ENCODE data around the gene CEBPE. TPM values are rescaled to one million over a fixed set of nuclear protein-coding genes. Genes with fewer than 3 reads are reported as not detected.

CEBPE gene
- total RNA-seq, 2 experiments from 2014 or later, result 1.1 to 2.3 TPM

- Histone ChIP-seq H3K4me1 (ENCODE audit: insufficient read depth, low read length, poor library complexity, severe bottlenecking) (no peaks in the 10 kb centered on the region), H4K20me1 (ENCODE audit: insufficient read depth, low read length) (no peaks in the 10 kb centered on the region), H3K79me2 (ENCODE audit: insufficient read depth, low read depth, low read length) (no peaks in the 10 kb centered on the region), H3K27ac (ENCODE audit: low read depth, low read length, poor library complexity, severe bottlenecking) (no peak overlapping the region), H3K9me3 (ENCODE audit: low read length) (no peaks in the 10 kb centered on the region), H3K4me2 (ENCODE audit: low read length) (no peak overlapping the region), H3K9me2 (ENCODE audit: insufficient read depth, low read length) (no peaks in the 10 kb centered on the region), H3K36me3 (ENCODE audit: insufficient read depth, low read length) (no peaks in the 10 kb centered on the region), H3K4me3 (ENCODE audit: low read depth, low read length, poor library complexity, severe bottlenecking) (no peak overlapping the region), H2AFZ (ENCODE audit: low read length) (no peak overlapping the region)
- POLR2A ChIA-PET, result no interaction called here
- no TSS peak for BruUV-seq (replicated peaks)
- TF ChIP-seq CTCF (conservative IDR thresholded peaks at IDR 0.05; ENCODE audit: low read length), result no peak
- CTCF ChIA-PET (ENCODE audit: unreplicated experiment), result no interaction called here
- DNase-seq (ENCODE audit: low spot score), result no peak
- intact Hi-C loops (cut with micrococcal nuclease; ENCODE audit: unreplicated experiment), result no loop called here
Measured at GRCh38 chr14:23105348-23105824, 13.7 kb downstream of the CEBPE start.

- no peaks in the 10 kb centered on the region for H3K9me3 ChIP-seq (ENCODE audit: low read length)
- no peak within 1 kb of the TSS for H3K4me2 ChIP-seq (ENCODE audit: low read length)
- CTCF ChIA-PET (ENCODE audit: unreplicated experiment), result no interaction called here
- intact Hi-C loops (cut with micrococcal nuclease; ENCODE audit: unreplicated experiment), result no loop called here
- no peak within 1 kb of the TSS for H2AFZ ChIP-seq (ENCODE audit: low read length)
- H4K20me1 ChIP-seq (ENCODE audit: insufficient read depth, low read length), result no peaks in the 10 kb centered on the region
- no peak within 1 kb of the TSS for H3K27ac ChIP-seq (ENCODE audit: low read depth, low read length, poor library complexity, severe bottlenecking)
- H3K36me3 ChIP-seq (ENCODE audit: insufficient read depth, low read length), result no peaks in the 10 kb centered on the region
- no peaks in the 10 kb centered on the region for H3K79me2 ChIP-seq (ENCODE audit: insufficient read depth, low read depth, low read length)
- no peaks in the 10 kb centered on the region for H3K9me2 ChIP-seq (ENCODE audit: insufficient read depth, low read length)
- no peaks in the 10 kb centered on the region for H3K4me1 ChIP-seq (ENCODE audit: insufficient read depth, low read length, poor library complexity, severe bottlenecking)
- DNase-seq (ENCODE audit: low spot score), result no peak
- TF ChIP-seq CTCF (conservative IDR thresholded peaks at IDR 0.05; ENCODE audit: low read length), result no peak
- no peak for TF ChIP-seq EZH2phosphoT487 (IDR thresholded peaks at IDR 0.05; ENCODE audit: borderline replicate concordance, low read depth, low read length)
- POLR2A ChIA-PET, result interaction anchor here (0.7 kb wide), 1 partner anchor 494 kb away, joined by 3 read pairs; no protein-coding TSS in a partner anchor
- no peak within 1 kb of the TSS for H3K4me3 ChIP-seq (ENCODE audit: low read depth, low read length, poor library complexity, severe bottlenecking)
- no TSS peak for BruUV-seq (replicated peaks)
Measured at GRCh38 chr14:23104591-23105347, 14.3 kb downstream of the CEBPE start, which contains the start of gene CIROP. TSS of gene CIROP (minus strand) at chr14:23104989. CDS start at chr14:23104920, 69 bp downstream.

- no peak for DNase-seq (ENCODE audit: low spot score)
- no peak overlapping the region for H3K4me2 ChIP-seq (ENCODE audit: low read length)
- H3K79me2 ChIP-seq (ENCODE audit: insufficient read depth, low read depth, low read length), result no peaks in the 10 kb centered on the region
- intact Hi-C loops (cut with micrococcal nuclease; ENCODE audit: unreplicated experiment), result no loop called here
- H3K4me3 ChIP-seq (ENCODE audit: low read depth, low read length, poor library complexity, severe bottlenecking), result no peak overlapping the region
- H3K9me3 ChIP-seq (ENCODE audit: low read length), result no peaks in the 10 kb centered on the region
- BruUV-seq (replicated peaks), result no TSS peak
- H3K4me1 ChIP-seq (ENCODE audit: insufficient read depth, low read length, poor library complexity, severe bottlenecking), result no peaks in the 10 kb centered on the region
- no peaks in the 10 kb centered on the region for H3K9me2 ChIP-seq (ENCODE audit: insufficient read depth, low read length)
- peaks cover 2% of the 10 kb centered on the region for H3K36me3 ChIP-seq (ENCODE audit: insufficient read depth, low read length)
- H3K27ac ChIP-seq (ENCODE audit: low read depth, low read length, poor library complexity, severe bottlenecking), result no peak overlapping the region
- POLR2A ChIA-PET, result interaction anchor here (0.7 kb wide), 1 partner anchor 493 kb away, joined by 3 read pairs; no protein-coding TSS in a partner anchor
- H4K20me1 ChIP-seq (ENCODE audit: insufficient read depth, low read length), result no peaks in the 10 kb centered on the region
- TF ChIP-seq EZH2phosphoT487 (IDR thresholded peaks at IDR 0.05; ENCODE audit: borderline replicate concordance, low read depth, low read length) (no peak), CTCF (conservative IDR thresholded peaks at IDR 0.05; ENCODE audit: low read length) (no peak)
- CTCF ChIA-PET (ENCODE audit: unreplicated experiment), result no interaction called here
- no peak overlapping the region for H2AFZ ChIP-seq (ENCODE audit: low read length)
Measured at GRCh38 chr14:23104070-23104590, 14.9 kb downstream of the CEBPE start.
